GM19035 (cell line): Measurements from ENCODE around the gene CNBD2.
"Not testable (repeated sequence)": the region's sequence is repeated elsewhere in the genome, so short reads cannot be mapped to it uniquely, and the experiment has no call there.

Experiments used
- ATAC-seq: cut with Tn5 transposase; IDR thresholded peaks from one replicate; pipeline ENCODE4 v1.9.1; 2021; ENCODE audit not compliant: unreplicated experiment

Gene CNBD2

DNA sequence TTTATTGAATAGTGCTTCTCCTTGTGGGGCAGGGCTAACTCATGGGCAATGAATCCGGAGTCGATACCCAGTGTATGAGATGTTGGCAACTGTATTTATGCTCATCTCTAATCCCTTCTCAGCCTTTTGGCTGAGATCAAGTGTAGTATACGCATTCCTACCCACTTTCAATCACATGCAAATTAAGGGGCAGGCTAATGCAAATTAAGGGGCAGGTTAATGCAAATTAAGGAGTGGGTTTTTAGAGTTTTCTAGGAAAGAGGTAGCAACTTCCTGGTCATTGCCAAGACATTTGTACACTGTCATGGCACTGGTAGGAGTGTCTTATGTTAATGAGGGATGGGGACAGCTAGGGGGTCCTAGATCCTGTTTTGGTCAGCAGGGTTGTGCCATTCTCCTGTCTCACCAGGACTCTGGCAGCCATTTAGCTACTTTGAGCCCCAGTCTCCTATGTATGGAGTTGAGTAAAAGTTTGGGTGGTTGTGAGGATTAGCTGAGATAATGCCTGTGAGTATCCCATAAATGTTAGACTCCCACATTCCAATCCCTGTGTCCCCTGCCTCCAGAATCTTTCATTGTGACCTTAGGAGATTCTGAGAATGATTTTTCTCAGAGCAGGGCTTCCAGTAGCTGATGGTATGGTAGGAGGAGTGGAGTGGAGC is at the start of gene CNBD2:
CNBD2 (plus strand) TSS at position 612 of the 662 bp plus-strand sequence. CDS start 173 bp downstream, outside the sequence.
- ATAC-seq: no peak

DNA sequence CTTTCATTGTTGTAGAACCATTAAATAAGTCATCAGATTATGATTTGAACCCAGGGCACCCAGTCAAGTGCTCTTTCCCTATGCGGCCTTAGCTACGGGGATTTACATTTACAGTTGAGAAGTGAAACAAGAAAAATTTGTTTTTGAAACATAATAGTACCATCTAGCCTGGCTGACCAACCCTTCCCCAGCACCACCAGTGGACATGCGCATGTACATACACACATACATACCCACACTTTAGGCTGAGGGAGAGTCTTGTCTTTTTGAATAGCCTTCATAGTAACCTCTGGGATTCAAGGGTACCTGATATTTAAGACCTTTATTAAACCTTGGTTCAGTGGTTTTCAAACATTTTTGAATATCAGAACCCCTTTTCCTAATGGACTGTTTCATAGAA is 47.9 kb upstream of the CNBD2 start:
- no peak for ATAC-seq

DNA sequence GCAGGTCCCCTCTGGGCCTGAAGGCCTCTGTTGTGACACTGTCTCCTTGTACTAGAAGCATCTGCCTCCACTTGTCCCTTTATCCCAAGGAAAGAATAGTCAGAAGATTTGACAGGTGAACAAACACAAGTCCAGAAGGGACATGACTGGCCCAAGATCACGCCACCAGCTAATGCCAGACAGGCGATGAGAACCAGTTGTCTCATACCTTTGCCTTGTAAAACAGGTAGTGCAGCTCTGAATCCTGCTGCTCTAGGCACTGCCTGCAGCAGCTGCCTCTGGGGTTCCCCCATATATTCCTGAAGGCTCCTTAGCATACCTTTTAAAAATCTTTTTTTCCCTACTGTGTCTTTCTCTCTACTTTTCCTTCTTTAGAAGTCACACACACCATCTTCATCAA is 39.1 kb upstream of the CNBD2 start:
- ATAC-seq: no peak

DNA sequence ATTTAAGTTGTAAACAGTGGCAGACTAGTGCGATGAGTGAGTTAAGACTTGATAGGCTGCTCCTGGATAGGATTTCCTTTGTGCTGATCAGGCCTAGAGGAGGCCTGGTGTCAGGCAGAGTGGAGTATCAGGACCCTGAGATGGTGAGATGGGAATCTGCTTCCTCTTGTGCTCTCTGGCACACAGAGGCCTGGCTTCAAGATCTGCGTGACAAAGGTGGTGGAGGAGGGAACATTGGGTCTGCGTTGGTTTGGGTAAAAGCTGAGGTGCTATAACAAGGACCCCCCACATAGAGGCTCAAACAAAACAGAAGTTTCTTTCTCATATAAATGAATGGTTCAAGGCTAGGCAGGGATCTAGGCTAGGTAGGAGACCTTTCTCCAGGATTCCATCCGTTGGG is 34.3 kb upstream of the CNBD2 start:
- ATAC-seq: no peak

DNA sequence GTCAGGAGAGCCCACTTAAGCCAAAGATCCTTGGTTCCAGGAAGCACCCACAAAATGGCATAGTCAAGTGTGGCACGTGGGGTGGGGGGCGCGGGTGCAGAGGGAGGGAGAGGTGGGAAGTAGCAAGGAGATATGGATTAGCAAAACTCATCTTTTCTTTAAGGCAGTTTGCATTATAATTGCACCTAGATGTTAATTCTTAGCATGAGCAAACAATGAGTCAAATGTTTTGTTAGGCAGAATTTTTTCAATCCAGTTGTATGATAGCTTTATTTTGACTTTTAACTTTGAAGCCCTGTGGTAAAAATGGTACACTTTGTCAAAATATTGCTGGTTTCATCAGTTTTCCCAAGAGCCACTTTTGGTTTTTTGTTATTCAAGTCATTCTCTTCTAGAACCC is 29.1 kb upstream of the CNBD2 start:
- no peak for ATAC-seq

DNA sequence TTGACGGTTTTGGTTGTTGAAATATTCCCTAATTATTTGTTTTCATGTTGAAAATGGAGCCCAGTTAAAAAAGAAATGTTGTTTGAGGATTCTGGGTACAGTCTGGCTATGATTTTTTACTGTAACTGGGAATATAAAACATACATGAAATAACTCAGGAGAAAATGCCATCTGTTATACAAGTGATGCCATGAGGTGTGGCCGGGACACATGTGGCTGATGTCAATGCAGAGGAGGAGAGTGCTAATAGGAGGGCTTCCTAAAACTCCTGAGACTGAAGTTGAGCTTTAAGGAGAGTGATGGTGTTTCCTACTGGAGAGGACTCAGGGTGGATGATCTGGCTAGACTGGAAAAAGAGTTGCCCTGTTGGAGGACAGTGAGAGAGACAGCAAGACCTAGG is 26.8 kb upstream of the CNBD2 start:
- ATAC-seq: no peak

DNA sequence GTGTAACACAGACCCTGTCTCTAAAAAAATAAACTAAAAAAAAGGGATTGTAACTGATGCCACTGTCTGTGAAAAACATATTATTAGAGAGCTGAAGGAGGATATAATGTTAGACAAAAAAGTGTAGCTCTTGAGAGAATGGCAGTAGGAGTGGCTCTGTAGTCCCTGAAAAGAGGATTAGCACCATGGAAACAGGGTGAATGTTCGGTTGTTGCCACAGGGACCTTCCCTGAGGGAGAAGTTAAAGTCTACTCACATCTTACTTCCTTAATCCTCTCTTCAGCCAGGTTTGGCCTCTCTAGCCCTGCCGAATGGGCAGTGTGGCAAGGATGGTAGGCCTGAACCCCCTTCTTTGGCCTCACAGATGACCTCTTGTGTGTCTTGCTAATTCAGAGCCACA is 26.1 kb upstream of the CNBD2 start:
- no peak for ATAC-seq

DNA sequence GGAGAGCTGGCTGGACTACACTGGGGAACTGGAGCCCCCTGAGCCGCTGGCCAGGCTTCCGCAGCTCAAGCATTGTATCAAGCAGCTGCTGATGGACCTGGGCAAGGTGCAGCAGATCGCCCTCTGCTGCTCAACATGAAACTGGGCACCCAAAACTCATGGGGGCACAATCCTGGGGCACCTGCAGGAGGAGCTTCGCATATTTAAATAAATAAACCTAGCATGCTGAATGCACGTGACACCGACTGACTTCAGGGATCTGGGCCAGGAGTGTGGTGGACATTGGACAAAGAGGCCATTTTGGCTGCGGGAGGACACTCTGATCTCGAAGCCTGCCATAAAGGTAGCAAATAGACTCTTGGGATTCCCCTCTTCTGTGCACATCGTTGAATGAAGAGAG is 20.9 kb upstream of the CNBD2 start:
- no peak for ATAC-seq

DNA sequence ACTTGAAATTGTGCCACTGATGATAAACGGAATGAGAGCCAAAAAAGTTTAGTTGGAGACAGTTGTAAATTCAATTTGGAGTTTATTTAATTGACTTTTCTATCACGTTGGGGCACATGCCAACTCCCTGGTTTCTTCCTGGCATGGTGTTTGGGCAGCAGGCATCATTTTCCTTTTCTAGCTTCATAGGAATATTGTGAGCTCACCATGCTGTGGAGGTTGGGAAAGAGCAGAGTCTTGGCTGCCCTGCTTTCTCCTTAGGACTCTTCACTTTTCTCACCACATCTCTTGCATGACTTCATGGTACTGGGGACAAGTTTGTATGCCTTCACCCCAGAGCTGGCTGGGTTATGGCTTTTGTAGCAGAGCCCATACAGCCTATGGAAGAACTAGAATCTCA is 20.5 kb upstream of the CNBD2 start:
- ATAC-seq: no peak

DNA sequence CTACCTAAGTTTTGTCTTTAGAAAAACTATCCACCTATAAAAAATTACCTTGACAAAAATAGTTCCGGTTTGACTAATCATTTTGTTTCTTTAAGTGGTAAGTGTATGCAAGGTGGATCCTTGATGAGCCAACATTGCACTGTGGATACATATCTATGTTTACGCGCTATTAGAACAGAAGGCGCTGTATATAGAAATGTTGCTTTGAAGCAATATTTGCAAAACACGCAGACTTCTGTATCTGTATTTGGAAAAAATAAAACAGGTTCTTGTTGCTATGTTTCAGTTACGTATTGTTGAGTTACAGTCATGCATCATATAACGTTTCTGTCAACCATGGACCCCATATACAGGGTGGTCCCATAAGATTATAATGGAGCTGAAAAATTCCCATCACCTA is 18.3 kb upstream of the CNBD2 start:
- no peak for ATAC-seq

DNA sequence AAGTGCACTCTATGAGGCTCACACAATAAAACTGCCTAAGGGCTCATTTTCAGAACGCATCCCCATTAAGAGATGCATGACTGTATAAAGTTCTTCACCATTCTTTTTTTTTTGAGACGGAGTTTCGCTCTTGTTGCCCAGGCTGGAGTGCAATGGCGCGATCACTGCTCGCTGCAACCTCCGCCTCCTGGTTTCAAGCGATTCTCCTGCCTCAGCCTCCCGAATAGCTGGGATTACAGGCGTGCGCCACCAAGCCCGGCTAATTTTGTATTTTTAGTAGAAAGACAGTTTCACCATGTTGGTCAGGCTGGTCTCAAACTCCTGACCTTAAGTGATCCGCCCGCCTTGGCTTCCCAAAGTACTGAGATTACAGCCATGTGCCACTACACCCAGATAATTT is 16.3 kb upstream of the CNBD2 start:
- not testable (repeated sequence) for ATAC-seq

DNA sequence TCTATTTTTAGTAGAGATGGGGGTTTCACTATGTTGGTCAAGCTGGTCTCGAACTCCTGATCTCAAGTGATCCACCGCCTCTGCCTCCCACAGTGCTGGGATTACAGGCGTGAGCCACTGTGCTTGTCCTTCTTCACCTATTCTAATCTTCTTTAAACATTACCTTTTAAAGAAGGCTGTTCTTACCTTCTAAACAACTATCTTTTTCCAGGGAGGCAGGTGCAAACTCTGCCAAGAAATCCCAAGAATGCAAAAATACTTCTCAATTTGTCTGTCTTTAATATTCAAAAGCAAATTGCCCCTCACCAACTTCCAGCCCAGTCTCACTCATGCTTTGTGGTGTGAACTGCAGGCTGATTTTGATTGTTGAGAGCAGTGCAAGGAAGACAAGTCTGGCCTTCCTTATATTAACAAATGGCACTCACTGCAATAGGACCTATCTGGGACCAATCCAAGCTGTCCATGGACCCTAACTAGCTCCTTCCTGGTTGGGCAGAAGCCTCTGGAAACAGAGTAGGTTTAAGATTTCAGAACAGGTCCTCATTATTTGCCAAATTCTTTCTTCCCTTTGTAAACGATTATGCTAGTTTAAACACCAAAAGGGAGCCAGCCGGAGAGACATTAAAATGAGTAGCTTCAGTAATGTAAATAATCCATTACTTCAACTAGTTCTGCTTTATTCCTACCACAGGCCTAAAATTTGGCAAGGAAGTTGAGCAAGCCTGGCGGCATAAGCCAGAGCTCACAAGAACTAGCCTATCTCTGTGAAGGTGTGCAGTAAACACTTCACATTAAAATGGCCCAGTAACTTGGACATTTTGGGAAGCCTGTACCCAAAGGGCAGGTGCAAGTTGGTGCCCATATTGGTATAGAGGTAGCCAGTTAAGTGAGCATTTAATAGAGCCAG is 15.7 kb upstream of the CNBD2 start:
- ATAC-seq: no peak

DNA sequence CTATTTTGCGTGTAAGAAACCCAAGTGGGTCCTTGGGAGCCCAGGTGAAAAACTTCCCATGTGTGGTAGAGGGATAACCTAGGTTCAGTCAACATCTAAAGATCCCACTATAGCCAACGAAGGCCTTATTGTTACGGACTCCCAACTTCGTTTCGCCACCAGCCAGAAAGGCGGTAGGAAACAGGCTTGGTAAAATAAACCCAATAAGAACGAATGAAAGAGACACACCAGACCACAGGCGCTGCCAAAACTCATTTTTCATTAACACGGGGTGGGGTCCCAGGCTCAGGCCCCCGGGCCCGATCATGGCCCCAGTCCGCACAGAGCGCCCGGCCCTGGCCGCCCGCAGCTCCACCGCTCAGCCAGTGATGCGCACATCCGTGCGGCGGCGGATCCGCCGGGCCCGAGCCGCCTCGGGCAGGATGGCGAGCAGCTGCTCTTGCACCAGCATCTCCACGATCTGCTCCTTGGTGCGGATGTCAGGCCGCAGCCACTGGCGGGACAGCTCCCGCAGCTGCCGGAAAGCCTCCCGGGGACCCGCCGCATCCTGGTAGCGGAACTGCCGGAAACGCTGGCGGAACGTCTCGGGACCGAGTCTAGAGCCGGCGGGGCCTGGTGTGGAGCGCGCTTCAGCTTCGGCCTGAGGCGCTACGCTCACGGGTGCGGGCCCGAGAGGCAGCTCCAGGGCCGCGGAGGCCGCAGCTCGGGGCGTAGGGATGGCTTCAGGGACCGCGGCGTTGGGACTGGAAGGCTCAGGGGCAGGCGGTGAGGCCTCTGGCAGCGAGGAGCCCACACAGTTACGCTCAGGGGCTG is 14.8 kb upstream of the CNBD2 start:
- ATAC-seq: peak; percentile 21

DNA sequence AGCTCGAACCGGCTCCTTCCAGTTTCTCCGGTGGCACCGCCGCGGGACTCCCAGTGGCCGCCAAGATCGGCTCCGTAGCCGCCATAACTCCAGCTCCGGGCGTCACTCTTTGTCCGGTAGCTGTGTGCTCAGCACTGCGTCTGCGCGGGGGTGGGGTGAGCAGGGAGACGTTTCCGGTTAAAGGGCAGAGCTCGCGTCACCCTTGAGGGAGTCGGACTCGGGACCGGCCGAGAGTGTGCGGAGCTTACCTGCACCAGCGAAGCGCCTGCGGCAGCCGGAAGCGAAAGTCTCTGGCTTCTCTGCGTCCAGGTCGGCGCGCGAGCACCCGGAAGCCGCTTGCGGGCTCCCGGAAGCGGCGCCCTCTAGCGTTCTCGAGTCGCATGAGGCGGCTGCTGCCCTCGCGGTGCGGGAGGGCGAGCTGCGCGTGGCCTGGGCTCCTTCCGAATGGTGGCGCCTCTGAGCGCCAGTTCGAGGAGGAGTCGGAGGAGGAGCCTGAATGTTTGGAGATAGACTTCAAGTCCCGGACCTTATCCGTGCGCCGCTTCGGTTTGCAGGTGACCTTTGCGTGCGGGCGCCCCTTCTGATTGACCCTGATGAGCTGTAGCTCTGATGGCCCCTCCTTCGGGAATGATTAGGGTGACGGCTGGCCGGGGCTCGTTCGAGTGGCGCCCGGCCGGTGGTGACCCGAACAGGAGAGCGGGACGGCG is 14.0 kb upstream of the CNBD2 start, which contains the start of gene SCAND1:
SCAND1 (minus strand) TSS at position 303 of the 707 bp plus-strand sequence; CDS start at position 85, 218 bp downstream.
- ATAC-seq: peak; percentile 88

DNA sequence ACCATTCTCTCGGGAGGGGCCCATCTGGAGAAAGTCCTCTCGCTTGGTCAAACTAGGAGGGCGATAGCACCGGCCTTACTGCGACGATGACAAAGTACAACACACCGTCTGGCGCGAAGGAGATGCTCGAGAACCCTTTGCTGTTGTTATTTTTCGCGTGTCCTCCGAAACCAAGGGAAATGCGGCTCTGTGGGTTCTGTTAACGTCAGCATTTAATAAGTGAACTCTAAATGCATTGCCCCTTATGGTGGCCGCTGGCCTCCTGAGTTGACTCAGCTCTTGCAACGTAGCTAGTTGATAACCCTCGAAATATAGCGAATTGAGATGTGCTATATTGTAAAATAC is 13.5 kb upstream of the CNBD2 start:
- no peak for ATAC-seq

DNA sequence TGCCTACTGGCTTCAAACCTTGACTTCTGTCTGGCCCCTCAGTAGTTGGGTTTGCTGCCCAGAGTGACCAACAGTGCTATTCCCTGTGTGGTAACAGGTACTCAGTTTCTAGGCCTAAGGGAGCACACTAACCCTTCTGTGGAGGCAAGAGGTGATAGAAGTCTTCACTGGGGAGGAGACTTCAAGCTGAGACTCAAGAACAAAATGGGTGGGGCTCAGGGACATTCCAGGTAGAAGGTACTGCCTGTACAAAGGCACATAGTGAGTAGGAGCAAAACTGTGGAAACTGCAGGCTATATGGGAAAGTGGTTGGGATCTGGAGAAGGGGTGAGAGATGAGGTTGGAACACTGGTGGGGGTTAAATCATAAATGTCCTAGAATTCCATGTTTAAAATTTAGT is 11.8 kb upstream of the CNBD2 start:
- ATAC-seq: no peak

DNA sequence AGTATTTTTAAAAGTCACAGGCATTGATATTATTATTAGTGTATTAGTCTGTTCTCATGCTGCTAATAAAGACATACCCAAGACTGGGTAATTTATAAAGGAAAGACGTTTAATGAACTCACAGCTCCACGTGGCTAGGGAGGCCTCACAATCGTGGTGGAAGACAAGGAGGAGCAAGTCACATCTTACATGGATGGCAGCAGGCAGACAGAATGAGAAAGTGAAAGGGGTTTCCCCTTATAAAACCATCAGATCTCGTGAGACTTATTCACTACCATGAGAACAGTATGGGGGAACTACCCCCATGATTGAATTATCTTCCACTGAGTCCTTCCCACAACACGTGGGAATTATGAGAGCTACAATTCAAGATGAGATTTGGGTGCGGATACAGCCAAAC is 9.1 kb upstream of the CNBD2 start:
- ATAC-seq: not testable (repeated sequence)

DNA sequence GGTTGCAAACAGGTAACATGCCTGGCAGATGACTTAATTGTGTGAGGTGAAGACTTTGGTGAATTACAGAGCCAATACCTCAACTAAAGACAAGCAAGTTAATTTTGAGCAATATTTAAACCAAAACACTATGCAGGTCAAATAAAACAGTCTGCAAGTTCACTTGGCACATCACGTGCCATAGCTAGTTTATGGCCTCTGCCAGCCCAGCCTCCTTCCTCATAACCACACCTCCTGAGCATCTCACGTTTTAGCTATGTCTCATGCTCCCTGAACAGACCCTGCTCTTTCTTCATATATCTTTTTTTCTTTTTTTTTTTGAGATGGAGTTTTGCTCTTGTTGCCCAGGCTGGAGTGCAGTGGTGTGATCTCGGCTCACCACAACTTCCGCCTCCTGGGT is 4.5 kb upstream of the CNBD2 start:
- ATAC-seq: no peak

DNA sequence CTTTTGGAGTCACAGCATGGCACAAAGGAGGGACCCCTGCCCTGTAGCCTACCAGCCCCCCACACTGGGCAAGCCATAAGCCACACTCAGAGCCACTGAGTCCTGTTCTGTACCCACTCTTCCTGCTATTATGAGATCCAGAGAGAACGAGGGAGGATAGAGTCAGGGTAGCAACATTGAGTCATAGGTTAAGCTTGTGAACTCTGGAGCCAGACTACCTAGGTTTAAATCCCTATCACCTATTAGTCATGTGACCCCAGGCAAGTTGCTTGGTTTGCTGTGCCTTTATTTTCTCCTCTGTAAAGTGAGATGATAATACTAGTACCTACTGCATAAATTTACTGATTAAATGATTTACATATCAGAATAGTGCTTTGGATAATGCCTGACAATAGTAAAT is 540 bp downstream of the CNBD2 start:
- ATAC-seq: no peak

DNA sequence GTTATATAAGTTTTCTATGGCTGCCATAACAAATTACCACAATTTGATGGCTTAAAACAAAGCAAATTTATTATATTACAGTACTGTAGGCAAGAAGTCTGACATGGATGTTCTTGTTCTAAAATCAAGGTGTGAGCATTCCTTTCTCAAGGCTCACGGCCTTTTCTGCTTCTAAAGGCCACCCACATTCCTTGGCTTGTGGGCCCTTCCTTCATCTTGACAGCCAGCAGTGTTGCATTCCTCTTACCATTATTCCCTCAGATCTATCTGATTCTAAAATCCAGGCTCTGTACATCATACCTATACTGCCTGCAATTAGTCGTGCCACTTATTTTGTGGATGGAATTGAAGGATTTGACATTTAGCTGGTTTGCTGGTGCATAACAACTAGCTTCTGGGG is 3.6 kb downstream of the CNBD2 start:
- no peak for ATAC-seq

DNA sequence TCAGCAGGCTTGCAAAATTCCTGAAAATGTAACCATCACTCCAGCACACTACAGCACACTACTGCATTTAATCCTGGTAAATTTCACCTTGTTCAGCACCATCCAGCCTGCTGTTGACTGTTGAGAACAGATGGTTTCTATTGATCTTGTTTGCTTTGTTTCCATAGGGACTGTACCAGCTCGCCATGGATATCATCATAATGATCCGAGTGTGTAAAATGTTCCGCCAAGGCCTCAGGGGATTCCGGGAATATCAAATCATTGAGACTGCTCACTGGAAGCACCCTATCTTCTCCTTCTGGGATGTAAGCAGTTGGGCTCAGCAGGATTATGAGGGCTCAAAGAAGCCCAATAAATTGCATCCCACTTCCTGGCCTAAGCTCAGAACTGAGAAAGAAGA is 4.1 kb downstream of the CNBD2 start:
- ATAC-seq: no peak
